AG04450 (cell line): ENCODE data around the gene FRG2C. TPM values are rescaled to one million over a fixed set of nuclear protein-coding genes. Genes with fewer than 3 reads are reported as not detected.
A peak's percentile ranks its signal among the peaks of the same experiment; 100 is the strongest.
"Not testable (repeated sequence)": the region's sequence is repeated elsewhere in the genome, so short reads cannot be mapped to it uniquely, and the experiment has no call there.

Experiments used
- CTCF ChIA-PET: fragments of 300-600, 350-600 bp; formaldehyde crosslinking; extraction: SDS; loops from one replicate; lab custom pipeline; 2022; ENCODE audit warnings: antibody characterized with exemption, inconsistent platforms; lab: Charles Lee
- POLR2A ChIA-PET: fragments of 350-600 bp; formaldehyde crosslinking; extraction: SDS; loops from one replicate; lab custom pipeline; 2021; ENCODE audit warnings: antibody characterized with exemption, inconsistent platforms; lab: Yijun Ruan, JAX
- DNase-seq: peaks from one replicate; pipeline ENCODE4 v3.0.0-alpha.2; 2011; ENCODE audit warnings: low read depth, low spot score
- H3K27ac ChIP-seq: one replicate; pipeline ENCODE4 v1.5.1; 2012; ENCODE audit warnings: low read depth, low read length, control low read depth
- H3K27me3 ChIP-seq: one replicate; pipeline ENCODE4 v1.6.0; 2012; ENCODE audit warnings: low read length; ENCODE audit not compliant: control insufficient read depth, insufficient read depth
- H3K4me3 ChIP-seq: 2 replicates; pipeline ENCODE4 v1.5.1; 2011; ENCODE audit warnings: mild to moderate bottlenecking, low read depth, low read length, control low read depth
- H3K9me3 ChIP-seq: 2 replicates; pipeline ENCODE4 v1.5.1; 2012; ENCODE audit warnings: low read length; ENCODE audit not compliant: control insufficient read depth, insufficient read depth
- CTCF ChIP-seq: IDR thresholded peaks from 2 replicates; pipeline ENCODE4 v1.5.1; 2011; ENCODE audit warnings: low read depth, low read length, control low read depth, inconsistent platforms
- polyA plus RNA-seq: library from polyadenylated mRNA; depleted of rRNA; stranded (reverse); fragments of >200 nt; gene quantifications from 2 replicates; pipeline ENCODE4 v1.2.3, GENCODE V29; 2011

The FRG2C gene
- polyA plus RNA-seq, 1 experiment: not detected

GRCh38 chr3:75667757-75668701 is 3.9 kb downstream of the FRG2C start:
- DNase-seq, CTCF ChIA-PET, H3K27me3 ChIP-seq, POLR2A ChIA-PET: not testable (repeated sequence)
- peak overlapping the region; percentile 61 for H3K27ac ChIP-seq
- H3K4me3 ChIP-seq: peak overlapping the region; percentile 68
- peaks cover 33% of the 10 kb centered on the region for H3K9me3 ChIP-seq

GRCh38 chr3:75668759-75669347 is 4.7 kb downstream of the FRG2C start:
- DNase-seq, CTCF ChIA-PET, POLR2A ChIA-PET, H3K27me3 ChIP-seq: not testable (repeated sequence)
- Histone ChIP-seq H3K9me3 (peaks cover 33% of the 10 kb centered on the region), H3K27ac (peak overlapping the region; percentile 52), H3K4me3 (peak overlapping the region; percentile 68)

- POLR2A ChIA-PET: interaction anchor here (1.2 kb wide), 1 partner anchor 11 kb away, joined by 3 read pairs; no protein-coding TSS in a partner anchor
These were observed 5.5 kb downstream of the FRG2C start for GRCh38 chr3:75669348-75670297.

GRCh38 chr3:75670298-75671286 is 6.5 kb downstream of the FRG2C start:
- peak; percentile 55 for DNase-seq
- Histone ChIP-seq H3K9me3 (peaks cover 39% of the 10 kb centered on the region), H3K27ac (peak overlapping the region; percentile 75), H3K4me3 (peak overlapping the region; percentile 68)
- ChIA-PET CTCF (interaction anchor here (0.7 to 1.0 kb wide), 3 partner anchors 11 to 415 kb away, joined by 3 read pairs; no protein-coding TSS in a partner anchor), POLR2A (interaction anchor here (0.7 to 1.2 kb wide), 2 partner anchors 12 to 408 kb away, joined by 3 to 7 read pairs; no protein-coding TSS in a partner anchor)
- not testable (repeated sequence) for H3K27me3 ChIP-seq

More at GRCh38 chr3:75669348-75670297, 5.5 kb downstream of the FRG2C start:
- CTCF ChIA-PET, H3K27me3 ChIP-seq, DNase-seq: not testable (repeated sequence)
- peak overlapping the region; percentile 68 for H3K4me3 ChIP-seq
- H3K9me3 ChIP-seq: peaks cover 36% of the 10 kb centered on the region
- peak overlapping the region; percentile 75 for H3K27ac ChIP-seq

GRCh38 chr3:75671287-75672139 is 7.4 kb downstream of the FRG2C start:
- Histone ChIP-seq H3K27ac (peak overlapping the region; percentile 98), H3K4me3 (peak overlapping the region; percentile 68), H3K9me3 (peaks cover 37% of the 10 kb centered on the region)
- not testable (repeated sequence) for DNase-seq, H3K27me3 ChIP-seq
- ChIA-PET POLR2A (interaction anchor here (0.7 kb wide), 1 partner anchor 407 kb away, joined by 7 read pairs; no protein-coding TSS in a partner anchor), CTCF (interaction anchor here (0.7 to 1.0 kb wide), 3 partner anchors 10 to 414 kb away, joined by 3 read pairs; no protein-coding TSS in a partner anchor)

GRCh38 chr3:75672140-75672775 is 8.1 kb downstream of the FRG2C start:
- Histone ChIP-seq H3K27ac (peak overlapping the region; percentile 98), H3K9me3 (peaks cover 37% of the 10 kb centered on the region), H3K4me3 (peak overlapping the region; percentile 68)
- ChIA-PET CTCF (interaction anchor here (0.6 to 0.7 kb wide), 2 partner anchors 214 to 248 kb away, joined by 3 read pairs; no protein-coding TSS in a partner anchor), POLR2A (interaction anchor here (1.1 kb wide), 1 partner anchor 113 kb away, joined by 4 read pairs; the partner anchor contains the start of gene ZNF717)
- H3K27me3 ChIP-seq: not testable (repeated sequence)
- TF ChIP-seq CTCF: peak; percentile 37
- DNase-seq: peak; percentile 59

- H3K27ac ChIP-seq, CTCF ChIA-PET, H3K27me3 ChIP-seq, POLR2A ChIA-PET, H3K4me3 ChIP-seq, DNase-seq, H3K9me3 ChIP-seq: not testable (repeated sequence)
These were observed 19.8 kb downstream of the FRG2C start for GRCh38 chr3:75683965-75684364.
